Heart left ventricle (tissue), 13 donors: ENCODE data around the gene EIF2B5.

Experiments used
- POLR2A ChIP-seq, 2 donors: fragments of 450-650 bp; IDR thresholded peaks; one replicate each; pipeline ENCODE4 v1.6.1; 2017; ENCODE audit warnings: antibody characterized with exemption in 2 of 2, mild to moderate bottlenecking in 2 of 2, moderate library complexity in 2 of 2
- TF ChIP-seq, protein P1 (sequence below), 12 donors: fragments of 200-600 bp; sonication (generic) in 4 of 12; IDR thresholded peaks; one replicate each; pipeline versions ENCODE4 v1.5.0 to v1.8.0; 2018 to 2022; ENCODE audit warnings: antibody characterized with exemption in 12 of 12, mild to moderate bottlenecking in 5 of 12
- donor health status: ischemic (EF 13 %, LVEDD 7.1; RV severe dilation, severe dysfunction).
- donor health status: DM: no; HTN: yes; CAD: no.
- donor health status: DM: no; HTN: no; CAD: no.
- donor health status: ischemic (EF 25% LVEDD 6.9; RV normal size, moderate dysfunction).
- donor health status: ischemic (EF 25% LVEDD 5.7; RV mildly dilated, moderate dysfunction).
- donor health status: ischemic (EF 35%, LVEDD 5.7; RV mildly dilated, moderate dysfunction).
- donor health status: nonischemic (EF 11% LVEDD 7.7; RV severe dilation, severe dysfunction).
- donor health status: DM: yes; HTN: yes; CAD: no.
- donor health status: PGD.
- donor health status: ischemic (EF 29% LVEDD 5.4; RV normal size, mild dysfunction).
- donor health status: nonischemic (EF 23%, LVEDD 6.1; RV moderate dilation, normal function).

DNA sequence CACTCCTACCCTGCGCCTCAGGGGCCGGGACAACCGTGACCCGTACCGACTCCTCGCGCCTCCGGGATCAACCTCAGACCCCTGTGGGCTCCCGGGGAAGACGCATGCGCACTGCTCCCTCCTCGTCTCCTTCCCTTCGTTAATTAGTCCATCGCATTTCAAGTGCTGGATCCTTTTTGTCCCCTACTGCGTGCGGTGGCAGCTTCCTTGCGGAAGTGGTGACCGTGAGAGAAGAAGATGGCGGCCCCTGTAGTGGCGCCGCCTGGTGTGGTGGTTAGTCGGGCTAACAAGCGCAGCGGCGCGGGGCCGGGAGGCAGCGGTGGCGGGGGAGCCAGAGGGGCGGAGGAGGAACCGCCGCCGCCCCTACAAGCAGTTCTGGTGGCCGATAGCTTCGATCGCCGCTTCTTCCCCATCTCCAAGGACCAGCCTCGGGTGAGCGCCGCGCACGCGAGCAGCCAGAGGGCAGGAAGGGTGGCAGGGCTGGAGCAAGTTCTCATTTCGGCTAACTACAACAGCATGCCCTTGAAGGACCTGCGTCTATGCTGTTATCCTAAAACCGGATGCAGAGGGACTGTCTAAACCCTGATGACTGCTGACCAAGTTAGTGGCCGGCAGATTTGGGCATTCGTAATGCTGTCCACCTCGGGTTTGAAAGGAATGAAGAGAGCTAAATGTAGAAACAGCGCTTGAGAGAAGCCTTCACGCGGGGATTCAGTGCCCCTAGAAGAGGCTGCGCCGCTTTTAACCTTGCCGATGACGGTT is at the start of gene EIF2B5:
- peak in 1 of 2 donors; percentile 58 for TF ChIP-seq POLR2A (IDR thresholded peaks at IDR 0.05)
- TF ChIP-seq, protein P1, sequence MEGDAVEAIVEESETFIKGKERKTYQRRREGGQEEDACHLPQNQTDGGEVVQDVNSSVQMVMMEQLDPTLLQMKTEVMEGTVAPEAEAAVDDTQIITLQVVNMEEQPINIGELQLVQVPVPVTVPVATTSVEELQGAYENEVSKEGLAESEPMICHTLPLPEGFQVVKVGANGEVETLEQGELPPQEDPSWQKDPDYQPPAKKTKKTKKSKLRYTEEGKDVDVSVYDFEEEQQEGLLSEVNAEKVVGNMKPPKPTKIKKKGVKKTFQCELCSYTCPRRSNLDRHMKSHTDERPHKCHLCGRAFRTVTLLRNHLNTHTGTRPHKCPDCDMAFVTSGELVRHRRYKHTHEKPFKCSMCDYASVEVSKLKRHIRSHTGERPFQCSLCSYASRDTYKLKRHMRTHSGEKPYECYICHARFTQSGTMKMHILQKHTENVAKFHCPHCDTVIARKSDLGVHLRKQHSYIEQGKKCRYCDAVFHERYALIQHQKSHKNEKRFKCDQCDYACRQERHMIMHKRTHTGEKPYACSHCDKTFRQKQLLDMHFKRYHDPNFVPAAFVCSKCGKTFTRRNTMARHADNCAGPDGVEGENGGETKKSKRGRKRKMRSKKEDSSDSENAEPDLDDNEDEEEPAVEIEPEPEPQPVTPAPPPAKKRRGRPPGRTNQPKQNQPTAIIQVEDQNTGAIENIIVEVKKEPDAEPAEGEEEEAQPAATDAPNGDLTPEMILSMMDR (IDR thresholded peaks at IDR 0.05), result peak; percentile 14 to 77 (median 44)
